GM13977 (cell line): Measurements from ENCODE around the gene HOOK1.

ENCODE experiments used
- DNase-seq: peaks from one replicate; pipeline ENCODE4 v3.0.0; 2012; ENCODE audit warnings: low spot score
- CTCF ChIP-seq: IDR thresholded peaks from 2 replicates; pipeline ENCODE4 v1.5.1; 2012; ENCODE audit warnings: mild to moderate bottlenecking, control low read depth; ENCODE audit not compliant: insufficient read depth; ENCODE audit errors: extremely low read depth, missing control alignments
- in situ Hi-C: fragments of 300-500 bp; cut with MboI; formaldehyde crosslinking; loops from one replicate; pipeline ENCODE4 v1.12.0; 2022; ENCODE audit warnings: low sequenced_read_pairs, low pct_unique_long_range_greater_than_20kb, mixed read lengths, inconsistent platforms; ENCODE audit not compliant: unreplicated experiment

Gene HOOK1

GRCh38 chr1:59880735-59881134 lies 66.0 kb downstream of the HOOK1 start:
- DNase-seq, result no peak
- in situ Hi-C loops, result no loop called here
- TF ChIP-seq CTCF, result no peak

GRCh38 chr1:59885160-59885832 lies 70.5 kb downstream of the HOOK1 start:
- no peak for DNase-seq
- in situ Hi-C loops, result no loop called here
- no peak for TF ChIP-seq CTCF

DNA sequence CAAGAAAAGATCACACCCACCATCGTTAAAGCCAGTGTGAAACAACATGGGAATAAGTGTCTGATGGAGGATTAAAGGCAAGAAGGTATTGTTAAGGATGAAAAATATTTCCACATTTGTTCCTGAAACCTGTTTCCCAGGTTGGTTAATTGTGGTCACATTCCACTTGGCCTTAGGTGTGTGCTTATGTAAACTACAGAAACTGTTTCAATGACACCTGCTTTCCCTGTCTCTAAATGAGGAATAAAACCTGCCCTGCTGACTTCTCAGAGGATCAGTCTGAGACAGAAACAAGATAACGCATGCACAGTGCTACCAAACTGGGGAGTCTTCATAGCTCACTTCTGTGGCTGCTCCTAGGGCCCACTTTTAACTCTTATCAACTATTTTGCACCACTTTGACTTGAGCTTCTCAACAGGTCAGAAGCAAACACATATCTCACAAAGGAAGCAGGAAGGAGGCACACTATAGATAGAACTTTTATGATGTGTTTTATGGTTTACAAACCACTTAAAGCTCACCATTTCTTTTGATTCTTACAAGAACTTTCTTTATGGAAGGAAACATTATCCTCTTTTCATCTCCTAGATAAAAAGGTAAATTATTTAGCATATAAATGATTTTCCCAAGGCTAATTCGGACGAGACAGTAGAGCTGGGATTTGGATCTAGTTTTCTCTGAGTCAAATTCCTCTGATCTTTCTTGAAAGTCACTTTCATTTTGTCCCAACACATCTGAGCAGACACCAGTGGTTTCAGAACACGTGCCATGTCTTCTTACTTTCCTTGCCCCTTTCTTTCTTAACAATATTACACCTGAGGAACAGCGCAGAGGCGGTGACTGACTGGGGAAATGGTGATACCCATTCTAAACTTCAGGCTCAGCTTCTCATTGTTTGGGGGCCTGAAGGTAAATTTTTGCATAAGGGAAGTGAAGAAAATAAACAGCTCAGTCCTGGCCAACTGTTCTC lies 78.4 kb downstream of the HOOK1 start:
- TF ChIP-seq CTCF, result no peak
- in situ Hi-C loops, result no loop called here
- no peak for DNase-seq

GRCh38 chr1:59897165-59897564 lies 82.4 kb downstream of the HOOK1 start:
- in situ Hi-C loops, result no loop called here

GRCh38 chr1:59898927-59899326 lies 84.2 kb downstream of the HOOK1 start:
- in situ Hi-C loops, result no loop called here
- no peak for DNase-seq
- TF ChIP-seq CTCF, result no peak

More at GRCh38 chr1:59897165-59897564, 82.4 kb downstream of the HOOK1 start:
- no peak for DNase-seq
- no peak for TF ChIP-seq CTCF

GRCh38 chr1:59900640-59901039 lies 85.9 kb downstream of the HOOK1 start:
- no peak for TF ChIP-seq CTCF
- DNase-seq, result no peak
- in situ Hi-C loops, result no loop called here
